Peyer's patch (tissue), 4 donors: Measurements from ENCODE around the gene PWWP2B. TPM values are rescaled to one million over a fixed set of nuclear protein-coding genes. Genes with fewer than 3 reads are reported as not detected.

ENCODE experiments used
- DNase-seq, 3 donors: peaks; one replicate each; pipeline ENCODE4 v3.0.0-alpha.2; 2017 to 2019
- H3K27ac ChIP-seq, 4 donors: fragments of 200-600 bp; sonication (generic); one replicate each; pipeline ENCODE4 v1.5.1; 2016 to 2019
- H3K27me3 ChIP-seq, 2 donors: fragments of 200-600 bp; sonication (generic); one replicate each; pipeline ENCODE4 v1.5.1; 2019
- H3K36me3 ChIP-seq, 3 donors: fragments of 200-600 bp; sonication (generic); one replicate each; pipeline ENCODE4 v1.5.1; 2016 to 2019
- H3K4me1 ChIP-seq, 4 donors: fragments of 200-600 bp; sonication (generic); one replicate each; pipeline ENCODE4 v1.5.1; 2016 to 2019
- H3K4me3 ChIP-seq, 4 donors: fragments of 200-600 bp; sonication (generic); 1 replicate in 3 of 4; 2 replicates in 1 of 4; pipeline ENCODE4 v1.5.1; 2016 to 2019; ENCODE audit warnings: mild to moderate bottlenecking in 1 of 4
- H3K9me3 ChIP-seq, 4 donors: fragments of 200-600 bp; sonication (generic); one replicate each; pipeline ENCODE4 v1.5.1; 2016 to 2019; ENCODE audit warnings: mild to moderate bottlenecking in 1 of 4
- POLR2A ChIP-seq, 2 donors: fragments of 450-650 bp; IDR thresholded peaks; one replicate each; pipeline ENCODE4 v1.5.1; 2017; ENCODE audit warnings: antibody characterized with exemption in 2 of 2, mild to moderate bottlenecking in 2 of 2, moderate library complexity in 2 of 2
- total RNA-seq, 4 donors: library from RNA; depleted of rRNA; stranded (reverse); fragments of >200 nt; gene quantifications; one replicate each; pipeline ENCODE4 v1.1.0, GENCODE V29; 2016
- TF ChIP-seq, protein P1 (sequence below), 6 experiments: fragments of 450-650 bp in 4 of 6; fragments of 200-600 bp in 2 of 6; sonication (generic) in 1 of 6; IDR thresholded peaks; one replicate each; pipeline ENCODE4 v1.5.1; 2017 to 2019; ENCODE audit warnings: antibody characterized with exemption in 6 of 6, mild to moderate bottlenecking in 3 of 6, moderate library complexity in 1 of 6

PWWP2B gene
- total RNA-seq, 4 donors from 2014 or later: 11.4 to 19.2 (median 15.1) TPM

DNA sequence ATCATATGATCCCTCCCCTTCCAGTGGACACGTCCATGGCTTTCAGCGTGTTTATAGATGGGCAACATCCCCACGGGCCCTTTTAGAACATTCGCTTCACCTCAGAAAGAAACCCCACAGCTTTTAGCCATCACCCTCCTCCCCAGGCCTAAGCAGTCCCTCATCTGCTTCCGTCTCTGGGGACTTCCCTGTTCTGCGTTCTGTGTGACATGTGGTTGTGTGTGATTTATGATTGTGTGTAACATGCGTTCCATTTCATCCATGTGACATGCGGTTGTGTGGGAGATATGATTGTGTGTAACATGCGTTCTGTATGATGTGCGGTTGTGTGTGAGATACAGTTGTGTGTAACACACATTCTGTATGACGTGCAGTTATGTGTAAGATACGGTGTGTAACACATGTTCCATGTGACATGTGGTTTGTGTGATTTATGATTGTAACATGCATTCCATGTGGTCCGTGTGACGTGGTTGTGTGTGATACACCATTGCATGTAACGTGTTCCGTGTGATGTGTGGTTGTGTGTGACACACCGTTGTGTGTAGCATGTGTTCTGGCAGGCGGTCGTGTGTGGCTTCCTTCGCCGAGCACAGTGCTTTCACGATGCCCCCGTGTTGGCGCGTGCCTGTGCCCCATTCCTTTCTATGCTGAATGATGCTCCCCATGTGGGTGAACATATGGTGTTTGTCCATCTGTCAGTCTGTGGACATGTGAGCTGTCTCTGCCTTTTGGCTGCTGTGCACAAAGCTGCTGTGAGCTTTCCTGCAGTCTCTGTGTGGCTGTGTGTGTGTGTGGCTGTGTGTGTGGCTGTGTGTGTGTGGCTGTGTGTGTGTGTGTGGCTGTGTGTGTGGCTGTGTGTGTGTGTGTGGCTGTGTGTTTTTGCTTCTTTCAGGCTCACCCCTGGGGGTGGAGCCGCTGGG, 26.2 kb downstream of the PWWP2B start:
- TF ChIP-seq, protein P1, sequence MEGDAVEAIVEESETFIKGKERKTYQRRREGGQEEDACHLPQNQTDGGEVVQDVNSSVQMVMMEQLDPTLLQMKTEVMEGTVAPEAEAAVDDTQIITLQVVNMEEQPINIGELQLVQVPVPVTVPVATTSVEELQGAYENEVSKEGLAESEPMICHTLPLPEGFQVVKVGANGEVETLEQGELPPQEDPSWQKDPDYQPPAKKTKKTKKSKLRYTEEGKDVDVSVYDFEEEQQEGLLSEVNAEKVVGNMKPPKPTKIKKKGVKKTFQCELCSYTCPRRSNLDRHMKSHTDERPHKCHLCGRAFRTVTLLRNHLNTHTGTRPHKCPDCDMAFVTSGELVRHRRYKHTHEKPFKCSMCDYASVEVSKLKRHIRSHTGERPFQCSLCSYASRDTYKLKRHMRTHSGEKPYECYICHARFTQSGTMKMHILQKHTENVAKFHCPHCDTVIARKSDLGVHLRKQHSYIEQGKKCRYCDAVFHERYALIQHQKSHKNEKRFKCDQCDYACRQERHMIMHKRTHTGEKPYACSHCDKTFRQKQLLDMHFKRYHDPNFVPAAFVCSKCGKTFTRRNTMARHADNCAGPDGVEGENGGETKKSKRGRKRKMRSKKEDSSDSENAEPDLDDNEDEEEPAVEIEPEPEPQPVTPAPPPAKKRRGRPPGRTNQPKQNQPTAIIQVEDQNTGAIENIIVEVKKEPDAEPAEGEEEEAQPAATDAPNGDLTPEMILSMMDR (IDR thresholded peaks at IDR 0.05): no peak
- TF ChIP-seq POLR2A (IDR thresholded peaks at IDR 0.05): no peak
- no peak overlapping the region for H3K4me3 ChIP-seq
- DNase-seq: peak in 1 of 3 donors; percentile 67
- no peaks in the 10 kb centered on the region for H3K27me3 ChIP-seq
- no peaks in the 10 kb centered on the region for H3K36me3 ChIP-seq
- H3K27ac ChIP-seq: peak overlapping the region; percentile 84 to 93 (median 90)
- H3K9me3 ChIP-seq: no peaks in the 10 kb centered on the region
- peaks cover 24 to 53% (median 38%) of the 10 kb centered on the region in 4 donors for H3K4me1 ChIP-seq

DNA sequence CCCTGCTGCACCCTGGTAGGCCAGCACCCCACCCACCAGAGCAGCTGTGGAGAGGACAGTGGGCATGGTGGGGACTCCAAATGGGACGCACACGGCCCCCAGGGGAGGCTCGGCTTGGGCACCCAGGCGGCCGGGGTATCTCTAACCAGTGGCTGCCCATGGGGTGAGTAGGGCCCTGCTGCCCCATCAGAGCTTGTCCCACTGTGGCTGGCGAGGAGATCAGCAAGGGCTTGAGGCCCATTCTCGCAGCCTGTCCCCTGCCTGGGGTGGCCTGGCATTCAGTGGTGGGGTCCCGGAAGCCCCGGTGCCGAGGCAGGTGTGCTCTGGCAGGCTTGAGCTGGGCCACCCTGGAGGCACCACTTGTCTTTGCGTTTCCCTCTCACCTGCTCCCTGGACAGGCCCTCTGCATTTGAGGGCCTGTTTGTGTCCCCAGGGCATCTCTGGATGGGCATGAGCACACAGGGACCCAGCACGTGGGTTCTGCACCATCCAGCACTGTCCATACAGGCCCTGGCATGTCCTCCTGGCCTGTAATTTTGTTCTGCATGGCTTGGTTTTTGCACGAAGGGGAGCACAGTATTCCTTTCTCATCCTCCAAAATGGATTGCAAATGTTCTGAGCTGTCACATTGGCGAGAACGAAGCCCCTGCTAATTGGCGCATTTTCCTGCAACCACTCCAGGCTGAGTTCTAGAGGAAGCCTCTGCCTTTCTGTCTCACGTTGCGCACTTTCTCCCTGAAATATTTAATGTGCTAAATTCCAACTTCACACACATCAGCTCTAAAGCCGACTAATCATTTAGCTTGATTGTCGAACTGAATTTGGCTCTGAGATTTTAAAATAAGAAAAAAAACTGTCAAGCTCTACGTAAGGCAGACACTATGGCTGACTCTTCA, 27.2 kb downstream of the PWWP2B start:
- Histone ChIP-seq H3K36me3 (no peaks in the 10 kb centered on the region), H3K4me1 (peaks cover 18 to 43% (median 28%) of the 10 kb centered on the region in 4 donors), H3K27me3 (no peaks in the 10 kb centered on the region), H3K27ac (peak overlapping the region in 2 of 4 donors; percentile 91 to 93), H3K9me3 (no peaks in the 10 kb centered on the region), H3K4me3 (no peak overlapping the region)
- TF ChIP-seq POLR2A (IDR thresholded peaks at IDR 0.05): no peak
- TF ChIP-seq, protein P1 (IDR thresholded peaks at IDR 0.05): no peak
- DNase-seq: no peak

DNA sequence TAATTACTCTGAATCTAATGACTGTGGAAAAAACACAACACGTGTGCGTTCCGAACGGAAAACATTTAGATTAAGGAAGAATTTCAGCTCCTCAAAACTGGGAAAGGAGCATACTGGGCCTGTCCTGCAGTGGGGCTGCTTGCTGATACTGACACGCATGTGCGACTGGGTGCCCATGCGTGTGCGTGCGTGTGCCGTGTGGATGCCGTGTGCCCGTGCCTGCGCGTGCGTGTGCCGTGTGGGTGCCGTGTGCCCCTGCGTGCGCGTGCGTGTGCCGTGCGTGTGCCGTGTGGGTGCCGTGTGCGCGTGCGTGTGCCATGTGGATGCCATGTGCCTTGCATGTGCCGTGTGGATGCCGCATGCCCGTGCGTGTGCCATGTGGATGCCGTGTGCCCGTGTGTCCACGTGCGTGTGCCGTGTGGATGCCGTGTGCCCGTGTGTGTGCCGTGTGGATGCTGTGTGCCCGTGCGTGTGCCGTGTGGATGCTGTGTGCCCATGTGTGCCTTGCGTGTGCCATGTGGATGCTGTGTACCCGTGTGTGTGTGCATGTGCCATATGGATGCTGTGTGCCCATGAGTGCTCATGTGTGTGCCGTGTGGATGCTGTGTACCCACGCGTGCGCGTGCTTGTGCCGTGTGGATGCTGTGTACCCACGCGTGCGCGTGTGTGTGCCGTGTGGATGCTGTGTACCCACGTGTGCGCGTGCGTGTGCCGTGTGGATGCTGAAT, 28.2 kb downstream of the PWWP2B start:
- no peak for DNase-seq
- Histone ChIP-seq H3K4me3 (no peak overlapping the region), H3K4me1 (peaks cover 16 to 38% (median 21%) of the 10 kb centered on the region in 4 donors), H3K36me3 (no peaks in the 10 kb centered on the region), H3K27ac (no peak overlapping the region), H3K9me3 (no peaks in the 10 kb centered on the region), H3K27me3 (no peaks in the 10 kb centered on the region)
- TF ChIP-seq POLR2A (IDR thresholded peaks at IDR 0.05): no peak

DNA sequence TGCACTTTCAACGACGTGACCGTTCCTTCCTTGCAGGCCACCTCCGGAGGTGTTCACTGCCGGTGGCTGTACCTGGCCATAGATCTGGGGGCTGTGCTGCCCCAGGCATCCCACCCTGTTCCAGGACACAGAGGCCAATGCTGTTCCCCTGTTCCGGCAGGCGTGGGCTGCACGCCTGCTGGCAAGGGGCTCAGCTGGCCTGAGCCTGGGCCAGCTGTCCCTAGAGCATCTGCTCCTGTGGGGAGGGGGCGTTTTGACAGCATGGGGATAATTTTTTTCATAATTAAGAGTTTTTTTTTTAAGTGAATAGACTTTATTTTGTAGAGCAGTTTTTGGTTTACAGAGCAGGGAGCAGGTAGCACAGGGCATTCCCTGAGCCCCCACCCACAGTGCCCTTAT, 28.8 kb downstream of the PWWP2B start:
- Histone ChIP-seq H3K9me3 (no peaks in the 10 kb centered on the region), H3K36me3 (no peaks in the 10 kb centered on the region), H3K4me3 (no peak overlapping the region), H3K27me3 (no peaks in the 10 kb centered on the region), H3K4me1 (peaks cover 10 to 32% (median 17%) of the 10 kb centered on the region in 4 donors), H3K27ac (no peak overlapping the region)
- no peak for DNase-seq
- TF ChIP-seq POLR2A (IDR thresholded peaks at IDR 0.05): no peak
- TF ChIP-seq, protein P1 (IDR thresholded peaks at IDR 0.05): no peak

DNA sequence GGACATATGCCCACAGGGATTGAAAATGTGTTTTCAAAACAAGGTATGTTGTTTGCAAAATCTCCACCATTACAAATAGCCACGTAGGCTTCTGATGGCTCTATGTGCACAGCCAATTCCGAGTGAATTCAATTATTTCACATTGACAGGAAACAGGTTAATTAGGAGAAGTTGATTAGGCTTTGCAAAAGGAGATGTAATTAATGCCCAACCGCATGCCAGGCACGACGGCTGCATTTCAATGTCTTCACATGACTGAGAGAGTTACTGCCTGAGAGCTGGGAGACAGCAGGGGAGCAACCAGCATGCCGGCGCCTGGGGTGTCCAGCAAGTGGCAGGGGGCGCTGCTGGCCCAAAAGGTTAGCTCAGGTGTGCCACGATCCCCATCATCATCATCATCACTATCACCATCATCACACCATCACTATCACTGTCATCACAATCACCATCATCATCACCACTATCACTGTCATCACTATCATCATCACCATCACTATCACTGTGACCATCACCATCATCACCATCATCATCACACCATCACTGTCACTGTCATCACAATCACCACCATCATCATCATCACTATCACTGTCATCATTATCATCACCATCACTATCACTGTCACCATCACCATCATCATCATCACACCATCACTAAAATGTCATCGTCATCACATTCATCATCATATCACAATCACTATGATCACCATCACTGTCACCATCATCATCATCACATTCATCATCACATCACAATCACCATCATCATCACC, 30.2 kb downstream of the PWWP2B start:
- H3K27ac ChIP-seq: no peak overlapping the region
- TF ChIP-seq, protein P1 (IDR thresholded peaks at IDR 0.05): no peak
- TF ChIP-seq POLR2A (IDR thresholded peaks at IDR 0.05): no peak
- peaks cover 0 to 18% (median 3%) of the 10 kb centered on the region in 4 donors for H3K4me1 ChIP-seq
- H3K27me3 ChIP-seq: no peaks in the 10 kb centered on the region
- no peak for DNase-seq
- H3K4me3 ChIP-seq: no peak overlapping the region
- no peaks in the 10 kb centered on the region for H3K9me3 ChIP-seq
- H3K36me3 ChIP-seq: no peaks in the 10 kb centered on the region
